Airway epithelial cell (primary cell): ENCODE results near the gene SWI5. TPM values are rescaled to one million over a fixed set of nuclear protein-coding genes. Genes with fewer than 3 reads are reported as not detected.

ENCODE experiments used
- total RNA-seq: library from RNA; depleted of rRNA; stranded (reverse); fragments of >200 nt; gene quantifications from 2 replicates; pipeline ENCODE4 v1.2.3, GENCODE V29; 2015

The SWI5 gene
- total RNA-seq: 17.0 and 39.1 TPM in 2 replicates

DNA sequence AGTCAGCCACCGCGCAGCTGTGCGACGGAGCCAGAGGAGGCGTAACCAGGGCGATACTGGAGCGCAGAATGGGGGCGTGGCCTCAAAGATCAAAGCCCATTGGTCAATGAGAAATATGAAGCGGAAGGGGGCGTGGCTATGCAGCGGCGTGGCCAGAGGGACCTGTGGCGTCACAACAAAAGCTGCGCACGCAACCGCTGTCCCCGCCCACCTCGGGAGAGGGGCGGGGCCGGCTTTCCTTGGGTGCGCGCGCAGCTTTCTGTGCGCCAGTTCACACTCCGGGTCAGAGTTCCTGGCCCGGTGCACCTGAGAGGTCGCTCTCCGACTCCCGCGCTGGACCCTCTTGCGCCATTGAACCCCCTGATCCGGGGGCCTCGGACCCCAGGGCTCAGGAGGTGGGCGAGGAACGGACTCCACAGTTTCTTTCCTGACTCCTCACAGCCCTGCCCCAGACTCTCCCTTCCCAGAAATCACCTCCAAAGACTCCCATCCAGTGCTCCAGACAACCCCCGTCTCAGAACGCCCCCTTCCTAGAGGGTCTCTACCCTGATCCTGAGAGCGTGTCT lies at the start of gene SWI5:
SWI5 (plus strand) TSS at position 269 of the 566 bp plus-strand sequence.

GRCh38 chr9:128275198-128276007 lies 673 bp upstream of the SWI5 start, which contains the start of gene GOLGA2:
TSS of gene GOLGA2 (minus strand) at chr9:128276007. CDS start at chr9:128275976, 31 bp downstream.

DNA sequence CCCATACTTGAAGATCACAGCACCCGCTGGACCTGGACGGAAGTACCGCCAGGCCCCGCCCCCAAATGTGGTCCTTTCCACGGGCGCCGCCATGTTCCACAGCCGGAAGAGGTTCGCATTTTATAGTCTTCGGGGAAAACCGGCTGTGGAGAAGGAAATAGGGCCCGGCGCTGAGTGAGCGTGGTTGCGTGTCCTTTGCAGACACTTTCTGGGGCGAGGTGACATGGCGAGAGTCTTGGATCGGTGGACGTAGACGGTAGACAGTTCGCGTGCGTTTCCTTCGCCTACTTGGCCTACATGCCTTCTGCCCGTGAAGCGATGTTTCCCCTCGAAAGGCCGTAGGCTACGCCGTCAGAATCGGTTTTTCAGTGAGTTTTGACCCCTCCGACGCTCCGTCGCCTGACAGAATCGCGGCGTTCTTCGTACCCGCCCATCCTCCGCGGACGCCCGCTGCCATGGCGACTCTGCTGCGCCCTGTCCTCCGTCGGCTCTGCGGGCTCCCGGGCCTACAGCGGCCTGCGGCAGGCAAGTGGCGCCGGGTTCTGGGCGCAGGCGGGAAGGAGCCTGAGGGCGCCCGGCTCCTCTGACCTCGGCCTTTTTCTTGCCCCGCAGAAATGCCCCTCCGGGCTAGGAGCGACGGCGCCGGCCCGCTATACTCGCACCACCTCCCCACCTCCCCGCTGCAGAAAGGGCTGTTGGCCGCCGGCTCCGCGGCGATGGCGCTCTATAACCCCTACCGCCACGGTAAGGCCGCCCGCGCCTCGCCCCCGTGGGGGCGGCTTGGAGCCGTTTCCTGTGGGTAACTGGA lies 46.5 kb downstream of the SWI5 start, which contains the start of the genes COQ4 and TRUB2:
COQ4 (plus strand) TSS at position 436 of the 808 bp plus-strand sequence; CDS start at position 456, 20 bp downstream.
TRUB2 (minus strand) TSS at position 44 of the 808 bp plus-strand sequence; CDS start at position 5, 39 bp downstream.

Other genes starting within 250 kb of the SWI5 start
- 8.2 and 10.0 TPM in 2 replicates for gene NAIF1, start 209.0 kb upstream of the SWI5 start, total RNA-seq
- 10.8 and 12.4 TPM in 2 replicates for gene SLC25A25, start 208.0 kb upstream of the SWI5 start, total RNA-seq
- gene PTGES2, start 148.5 kb upstream of the SWI5 start, total RNA-seq: 103 and 109 TPM in 2 replicates
- gene LCN2, start 126.8 kb upstream of the SWI5 start, total RNA-seq: 24.7 and 33.4 TPM in 2 replicates
- gene BBLN, start 116.0 kb upstream of the SWI5 start, total RNA-seq: 251 and 413 TPM in 2 replicates
- gene CIZ1, start 84.7 kb upstream of the SWI5 start, total RNA-seq: 34.8 and 47.4 TPM in 2 replicates
- 0.65 and 1.5 TPM in 2 replicates for gene DNM1, start 72.9 kb upstream of the SWI5 start, total RNA-seq
- 56.6 and 64.2 TPM in 2 replicates for gene GOLGA2, start 269 bp upstream of the SWI5 start, total RNA-seq
- gene TRUB2, start 46.2 kb downstream of the SWI5 start, total RNA-seq: 11.7 and 20.5 TPM in 2 replicates
- 35.4 and 44.9 TPM in 2 replicates for gene COQ4, start 46.6 kb downstream of the SWI5 start, total RNA-seq
- gene SLC27A4, start 64.3 kb downstream of the SWI5 start, total RNA-seq: 40.7 and 48.2 TPM in 2 replicates
- 24.1 and 29.1 TPM in 2 replicates for gene URM1, start 95.1 kb downstream of the SWI5 start, total RNA-seq
- gene CERCAM, start 144.6 kb downstream of the SWI5 start, total RNA-seq: 57.5 and 64.2 TPM in 2 replicates
- 31.4 and 34.7 TPM in 2 replicates for gene ODF2, start 179.7 kb downstream of the SWI5 start, total RNA-seq
- gene GLE1, start 228.4 kb downstream of the SWI5 start, total RNA-seq: 25.5 and 28.4 TPM in 2 replicates